T-helper 2 cell (primary cell): ENCODE measurements around the gene CCR9.

Experiments
- DNase-seq, 5 experiments: peaks; one replicate each; pipeline versions ENCODE4 v3.0.0 to v3.0.0-alpha.2; 2012 to 2022

The CCR9 gene

DNA sequence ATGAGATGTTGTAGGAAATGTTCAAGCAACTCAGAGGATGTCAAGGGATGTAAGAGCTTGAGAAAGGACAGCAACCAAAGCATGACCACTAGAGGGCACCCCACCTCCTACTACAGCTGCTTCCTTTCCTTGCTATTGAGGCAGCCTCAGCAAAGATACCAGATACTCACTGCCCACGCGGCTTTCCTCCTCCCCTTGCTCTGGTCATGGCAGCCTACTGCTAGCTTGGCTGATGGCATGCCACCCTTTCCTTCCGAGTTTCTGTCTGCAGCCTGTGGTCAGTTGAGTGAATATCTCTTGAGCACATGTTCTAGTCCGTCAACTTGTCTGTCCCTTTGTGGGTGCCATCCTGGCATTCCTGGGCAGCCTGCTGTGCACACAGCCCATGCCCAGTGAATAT, 52.5 kb downstream of the CCR9 start:
- DNase-seq = peak; percentile 34 to 88 (median 71)

DNA sequence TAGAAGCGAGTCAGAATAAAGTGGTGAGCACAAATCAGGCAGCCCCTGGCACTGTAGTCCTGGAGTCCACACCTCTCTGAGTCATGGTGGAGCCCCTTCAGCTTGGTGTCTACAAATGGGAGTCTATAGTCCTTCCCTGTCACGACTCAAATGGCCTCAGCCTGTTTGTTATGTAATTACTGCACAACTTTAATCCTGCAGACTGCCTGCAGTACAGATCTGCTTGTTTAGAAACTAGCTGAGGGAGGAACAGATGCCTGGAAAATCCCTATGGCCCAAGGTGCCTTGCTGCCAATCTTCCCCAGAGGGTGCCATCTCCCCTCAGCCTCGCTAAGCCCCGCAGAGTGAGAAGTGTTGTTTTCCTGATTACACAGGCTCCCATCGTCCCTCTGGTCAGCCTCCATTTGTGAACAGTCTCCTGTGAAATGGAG, 53.0 kb downstream of the CCR9 start:
- no peak for DNase-seq

DNA sequence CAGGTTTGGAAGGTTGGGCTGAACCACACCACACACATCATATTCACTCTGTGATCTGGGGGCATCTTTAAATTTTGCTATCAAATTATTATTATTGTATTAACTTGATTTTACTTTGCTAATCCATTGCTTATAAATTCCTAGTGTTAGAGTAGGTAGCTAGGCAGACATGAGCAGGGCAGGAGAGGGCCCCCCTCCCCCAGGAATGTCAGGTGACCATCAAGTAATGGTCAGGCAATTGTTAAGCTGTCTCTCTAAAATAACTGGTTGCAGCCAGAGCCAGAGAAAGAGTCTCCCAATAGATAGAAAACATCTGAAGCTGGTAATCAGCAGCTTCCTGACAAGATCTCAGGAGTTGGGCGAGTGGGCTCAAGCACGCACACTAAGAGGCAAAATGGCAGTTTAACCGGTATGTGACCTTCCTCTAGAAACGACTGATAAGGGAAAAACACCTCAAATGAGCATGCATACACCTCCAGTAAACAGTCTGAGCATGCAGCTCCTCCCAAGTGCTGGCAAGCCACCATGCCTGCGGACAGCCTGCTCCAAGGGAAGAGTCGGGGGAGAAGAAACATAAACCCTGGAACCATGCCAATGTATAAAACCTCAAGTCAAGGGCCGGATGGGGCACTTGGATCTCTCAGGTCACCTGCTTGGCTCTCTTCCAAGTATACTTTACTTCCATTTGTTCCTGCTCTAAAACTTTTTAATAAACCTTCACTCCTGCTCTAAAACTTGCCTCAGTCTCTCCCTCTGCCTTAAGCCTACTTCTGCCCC, 53.8 kb downstream of the CCR9 start:
- DNase-seq = no peak

DNA sequence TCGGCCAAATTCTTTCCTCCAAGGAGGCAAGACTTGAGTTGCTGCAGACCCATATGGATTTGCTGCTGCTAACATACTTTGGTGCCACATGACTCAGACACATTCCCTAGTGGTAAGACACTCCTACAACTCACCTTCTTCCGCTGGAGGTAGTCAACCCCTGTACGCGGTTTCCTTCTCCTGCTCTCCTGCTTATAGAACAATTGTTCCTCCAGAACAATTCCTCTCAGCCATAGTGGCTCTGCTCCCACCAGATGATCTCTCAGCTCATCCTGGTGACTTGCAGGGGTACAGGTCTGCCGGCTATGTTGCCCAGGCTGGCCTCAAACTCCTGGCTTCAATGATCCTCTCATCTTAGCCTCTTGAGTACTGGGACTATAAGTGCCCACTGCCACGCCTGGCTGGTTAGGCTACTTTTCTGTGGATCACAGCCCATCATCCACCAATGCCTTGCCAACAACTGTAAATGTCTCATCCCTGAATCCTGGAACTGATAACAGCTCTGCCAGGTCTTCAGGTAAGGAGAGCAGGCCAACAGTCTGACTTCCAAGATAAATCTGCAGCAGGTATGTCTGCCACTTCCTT, 54.5 kb downstream of the CCR9 start:
- DNase-seq = no peak

DNA sequence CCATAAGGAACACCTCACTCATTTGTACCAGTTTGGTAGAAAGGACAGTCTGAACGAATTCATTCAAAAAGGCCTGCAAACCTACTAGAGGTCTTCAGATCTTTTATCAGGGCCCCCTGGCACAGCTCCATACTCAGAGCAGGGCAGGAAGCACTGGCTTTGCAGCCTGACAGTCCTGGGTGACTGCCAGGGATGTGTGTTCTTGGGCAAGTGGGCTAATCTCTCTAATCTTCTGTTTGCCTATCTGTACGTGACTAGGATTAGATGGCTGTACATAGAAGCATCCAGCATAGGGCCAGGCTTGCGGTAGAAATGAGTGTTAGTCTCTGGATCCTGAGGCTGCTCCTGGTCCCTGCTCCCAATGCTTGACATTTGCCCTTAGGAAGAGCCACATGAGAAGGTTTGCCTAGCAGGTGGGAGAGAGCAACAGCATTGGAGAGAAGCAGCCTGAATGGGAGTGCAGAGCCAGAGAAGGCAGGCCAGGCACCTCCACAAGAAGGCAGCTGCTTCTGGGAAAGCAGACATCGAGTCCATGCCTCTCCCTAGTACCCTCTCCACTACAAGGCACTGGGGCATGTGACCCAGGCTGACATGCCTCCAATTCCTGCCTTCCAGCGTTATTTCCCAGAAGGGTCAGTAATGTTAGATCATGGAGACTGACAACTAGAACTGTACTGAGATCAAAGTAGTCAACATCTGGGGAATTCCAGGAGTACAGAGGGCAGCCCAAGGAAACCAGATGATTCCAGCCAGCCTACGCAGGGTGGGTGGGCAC, 55.9 kb downstream of the CCR9 start:
- no peak for DNase-seq

DNA sequence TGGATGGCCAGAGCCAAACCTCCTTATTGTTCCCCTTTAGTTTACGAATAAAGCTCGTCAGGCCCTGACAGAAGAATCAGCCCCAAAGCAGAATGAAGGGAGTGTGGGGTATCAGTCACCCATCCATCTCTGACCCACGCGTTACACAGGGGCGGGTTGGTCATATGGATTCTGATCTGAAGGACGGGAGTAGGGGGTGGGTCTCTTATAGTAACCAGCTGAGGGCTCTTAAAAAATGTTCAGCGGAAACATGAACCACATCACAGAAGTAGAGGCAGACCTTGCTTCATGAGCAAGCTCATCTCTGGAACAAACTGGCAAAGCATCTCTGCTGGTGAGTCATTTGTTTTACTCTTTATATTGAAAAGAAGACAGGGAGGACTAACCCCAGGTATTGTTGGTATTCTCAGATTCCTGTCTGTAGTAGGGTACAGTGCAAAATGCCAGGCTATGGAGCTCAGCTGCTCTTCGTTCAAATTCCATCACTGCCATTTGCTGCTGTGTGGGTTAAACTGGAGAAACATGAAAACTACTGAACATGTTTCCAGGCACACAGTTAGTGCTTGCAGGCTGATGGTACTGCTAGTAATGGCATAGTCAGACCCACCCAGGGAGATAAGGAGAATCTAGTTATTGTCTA, 57.0 kb downstream of the CCR9 start, which contains the start of gene CXCR6:
TSS of gene CXCR6 (plus strand) at position 258 of the 640 bp plus-strand sequence. CDS start 3,018 bp downstream, outside the sequence.
- DNase-seq = peak in 3 of 5 experiments; percentile 25 to 82 (median 60)

DNA sequence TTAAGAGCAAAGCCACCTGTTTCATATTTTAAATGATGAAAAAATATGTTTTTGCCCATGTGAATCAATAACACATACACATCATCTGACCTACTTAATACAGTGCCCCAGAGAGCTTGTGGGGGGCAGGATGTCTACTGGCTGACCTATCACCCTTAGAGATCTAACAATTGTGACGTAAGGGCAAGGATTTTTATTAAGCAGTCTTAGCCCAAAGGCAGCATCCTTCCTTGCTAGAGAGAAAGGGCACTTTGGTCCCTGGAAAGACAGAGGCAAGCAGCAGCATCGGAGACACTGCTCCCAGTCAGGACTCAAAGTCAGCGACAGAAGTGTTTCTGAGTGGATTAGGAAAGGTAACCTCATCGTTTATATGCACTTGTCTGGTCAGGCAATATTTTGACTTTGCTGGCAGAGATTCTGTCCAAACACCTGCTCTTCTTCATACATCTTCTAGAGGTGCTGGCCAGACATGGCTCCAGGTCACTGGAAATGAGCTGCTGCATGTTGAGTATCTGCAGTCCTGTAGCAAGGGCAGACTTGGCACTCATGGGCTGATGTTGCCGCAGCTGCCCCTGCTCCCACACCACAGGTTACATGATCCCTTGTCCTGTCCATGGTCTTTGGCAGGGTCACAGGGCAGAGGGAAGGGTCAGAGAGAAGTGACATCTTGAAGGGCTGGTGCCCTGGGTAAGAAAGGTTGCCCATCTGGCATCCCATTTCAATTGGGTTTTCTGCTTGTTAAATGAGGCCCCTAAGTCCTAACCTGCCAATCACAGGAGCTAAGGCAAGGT, 58.7 kb downstream of the CCR9 start:
- DNase-seq = peak in 1 of 5 experiments; percentile 47

DNA sequence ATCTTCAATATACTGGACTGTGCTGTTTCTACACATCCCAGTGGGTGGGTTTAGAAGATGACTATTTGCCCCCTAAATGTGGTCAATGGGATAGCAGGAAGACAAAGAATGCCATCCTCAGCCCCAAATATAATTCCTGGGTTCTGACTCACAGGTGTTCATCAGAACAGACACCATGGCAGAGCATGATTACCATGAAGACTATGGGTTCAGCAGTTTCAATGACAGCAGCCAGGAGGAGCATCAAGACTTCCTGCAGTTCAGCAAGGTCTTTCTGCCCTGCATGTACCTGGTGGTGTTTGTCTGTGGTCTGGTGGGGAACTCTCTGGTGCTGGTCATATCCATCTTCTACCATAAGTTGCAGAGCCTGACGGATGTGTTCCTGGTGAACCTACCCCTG, 60.0 kb downstream of the CCR9 start:
- DNase-seq = peak in 2 of 5 experiments; percentile 28 to 44

DNA sequence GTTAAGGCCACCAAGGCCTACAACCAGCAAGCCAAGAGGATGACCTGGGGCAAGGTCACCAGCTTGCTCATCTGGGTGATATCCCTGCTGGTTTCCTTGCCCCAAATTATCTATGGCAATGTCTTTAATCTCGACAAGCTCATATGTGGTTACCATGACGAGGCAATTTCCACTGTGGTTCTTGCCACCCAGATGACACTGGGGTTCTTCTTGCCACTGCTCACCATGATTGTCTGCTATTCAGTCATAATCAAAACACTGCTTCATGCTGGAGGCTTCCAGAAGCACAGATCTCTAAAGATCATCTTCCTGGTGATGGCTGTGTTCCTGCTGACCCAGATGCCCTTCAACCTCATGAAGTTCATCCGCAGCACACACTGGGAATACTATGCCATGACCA, 60.5 kb downstream of the CCR9 start:
- DNase-seq = peak in 2 of 5 experiments; percentile 41 to 44

DNA sequence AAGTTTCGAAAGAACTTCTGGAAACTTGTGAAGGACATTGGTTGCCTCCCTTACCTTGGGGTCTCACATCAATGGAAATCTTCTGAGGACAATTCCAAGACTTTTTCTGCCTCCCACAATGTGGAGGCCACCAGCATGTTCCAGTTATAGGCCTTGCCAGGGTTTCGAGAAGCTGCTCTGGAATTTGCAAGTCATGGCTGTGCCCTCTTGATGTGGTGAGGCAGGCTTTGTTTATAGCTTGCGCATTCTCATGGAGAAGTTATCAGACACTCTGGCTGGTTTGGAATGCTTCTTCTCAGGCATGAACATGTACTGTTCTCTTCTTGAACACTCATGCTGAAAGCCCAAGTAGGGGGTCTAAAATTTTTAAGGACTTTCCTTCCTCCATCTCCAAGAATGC, 61.0 kb downstream of the CCR9 start:
- no peak for DNase-seq

DNA sequence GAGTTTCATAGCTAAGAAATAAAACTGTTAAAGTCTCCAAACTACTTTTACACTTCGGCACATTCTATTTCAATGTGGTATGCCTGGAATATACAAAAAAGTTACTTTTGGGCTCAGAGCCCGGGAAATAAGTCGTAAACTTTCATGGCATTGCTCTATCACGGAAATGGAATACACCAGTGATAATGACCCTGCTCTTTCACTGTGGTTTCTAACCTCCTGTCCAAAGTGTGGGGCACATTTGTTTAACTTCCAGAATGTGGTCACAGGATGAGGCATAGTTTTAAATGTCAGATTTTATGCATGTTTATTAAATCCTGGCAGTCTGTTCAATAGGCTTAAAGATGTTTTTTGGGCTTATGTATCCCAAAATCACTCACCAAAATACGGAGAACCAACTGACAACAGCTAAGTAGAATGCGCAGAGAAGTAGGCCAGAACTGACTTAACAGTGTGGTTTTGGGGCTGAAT, 62.0 kb downstream of the CCR9 start:
- no peak for DNase-seq

DNA sequence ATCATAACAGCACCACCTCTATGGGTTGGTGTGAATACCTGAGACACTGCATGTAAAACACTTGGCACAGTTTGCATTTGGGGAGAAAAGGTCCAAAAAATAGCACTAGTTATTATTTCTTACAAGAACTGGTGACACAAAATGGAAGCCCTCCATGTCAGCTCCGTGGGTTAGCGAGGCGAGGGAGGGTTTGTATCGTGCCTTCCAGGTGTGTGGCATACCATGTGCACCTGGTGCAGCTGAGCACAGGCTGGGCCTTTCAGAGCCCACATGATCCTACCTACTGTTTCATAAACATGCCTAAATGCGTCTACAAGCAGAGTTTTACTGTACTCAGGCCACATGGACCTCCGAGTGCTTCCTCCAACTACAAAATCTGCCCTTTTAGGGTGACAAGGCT, 62.5 kb downstream of the CCR9 start:
- DNase-seq = no peak

DNA sequence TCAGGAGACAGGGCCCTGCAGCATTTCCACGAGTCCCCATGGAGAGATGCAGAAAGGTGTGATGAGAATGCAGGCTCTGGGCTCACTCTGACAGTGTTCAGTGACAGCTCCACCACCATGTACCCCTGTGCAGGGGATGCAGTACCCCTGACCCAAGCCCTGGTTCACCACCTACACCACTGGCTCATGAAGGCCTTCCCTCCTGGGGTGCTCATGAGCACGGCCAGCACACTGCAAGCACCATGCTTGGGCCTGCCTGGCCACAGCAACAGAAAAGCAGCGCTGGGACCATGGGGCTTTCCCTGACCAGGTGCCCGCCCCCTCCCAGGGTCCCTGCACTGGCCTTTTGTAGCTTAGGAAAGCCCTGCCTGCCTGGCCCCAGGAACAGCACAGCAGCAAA, 63.1 kb downstream of the CCR9 start:
- no peak for DNase-seq

DNA sequence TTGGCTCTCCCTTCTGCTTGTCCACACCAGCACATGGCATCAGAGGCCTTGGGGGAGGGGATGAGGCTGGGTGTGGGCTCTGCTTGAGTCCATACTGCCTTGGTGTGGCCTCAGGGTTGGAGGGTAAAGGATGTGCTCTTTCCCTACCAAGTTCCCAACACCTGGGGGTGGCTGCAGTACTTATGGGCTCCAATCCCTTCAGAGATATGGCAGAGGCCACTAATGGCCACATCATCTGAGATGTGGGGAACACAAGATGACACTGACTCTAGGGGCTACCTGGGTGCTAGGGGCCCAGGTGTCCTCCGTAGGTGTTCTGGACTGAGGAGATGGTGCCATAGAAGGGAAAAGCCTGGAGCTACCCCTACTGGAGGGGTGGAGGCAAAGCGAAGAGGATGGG, 63.8 kb downstream of the CCR9 start:
- no peak for DNase-seq

DNA sequence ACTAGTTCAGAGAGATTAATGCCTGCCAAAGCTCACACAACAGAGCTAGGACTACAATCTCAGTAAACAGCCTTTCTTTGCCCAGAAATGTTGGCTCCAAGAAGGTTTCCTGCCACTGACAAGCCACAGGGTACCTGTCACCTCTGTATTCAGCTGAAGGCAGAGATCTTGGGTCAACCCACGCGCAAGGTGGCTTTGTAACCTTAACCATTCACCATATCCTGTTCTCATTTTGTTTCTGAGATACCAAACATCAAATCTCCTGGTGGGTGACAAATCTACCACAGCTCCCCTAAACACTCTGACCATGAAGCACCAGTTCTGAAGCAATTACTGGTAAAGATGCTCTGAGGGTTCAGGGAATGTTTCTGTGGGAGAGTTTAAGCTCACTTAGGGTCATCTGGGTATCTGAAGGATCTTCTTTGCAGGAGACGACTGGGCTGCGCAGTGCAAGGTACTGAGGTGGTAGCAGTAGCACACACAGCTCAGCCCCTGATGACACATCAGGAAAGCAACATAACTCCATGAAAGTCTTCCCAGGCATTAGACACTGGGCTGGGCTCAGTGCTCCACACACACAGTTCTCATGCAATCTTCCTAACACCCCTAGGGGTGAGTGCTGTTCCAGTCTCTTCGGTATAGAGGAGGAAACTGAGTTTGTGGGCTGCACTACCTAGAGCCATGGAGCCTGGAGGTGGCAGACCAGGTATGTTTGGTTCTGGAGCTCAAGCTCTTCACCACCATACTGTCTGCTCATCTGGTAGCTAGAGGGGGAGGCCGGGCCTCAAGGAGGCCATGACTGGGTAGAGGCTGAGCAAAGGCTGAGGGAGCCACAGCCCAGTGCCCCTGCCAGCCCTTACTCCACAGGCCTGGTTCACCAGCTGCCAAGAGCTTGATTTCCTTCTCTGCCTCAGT, 64.6 kb downstream of the CCR9 start:
- peak in 3 of 5 experiments; percentile 20 to 86 (median 82) for DNase-seq

DNA sequence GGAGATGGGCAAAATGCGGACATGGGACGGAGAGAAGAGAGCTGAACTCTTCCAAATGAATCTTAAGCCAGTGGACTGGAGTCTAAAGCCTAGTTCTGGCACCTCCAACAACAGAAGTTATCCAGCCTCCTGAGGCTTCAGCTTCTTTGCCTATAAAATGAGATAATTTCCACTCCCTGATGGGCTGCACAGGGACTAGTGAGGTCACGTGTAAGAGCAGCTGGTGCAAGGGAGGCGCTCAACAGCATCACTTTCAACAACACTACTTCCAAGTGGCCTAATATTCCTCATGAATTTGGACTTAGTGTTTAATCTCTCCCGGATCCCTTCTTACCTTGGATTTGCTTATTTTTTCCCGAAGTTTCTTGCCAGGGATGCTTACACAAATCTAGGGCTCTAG, 65.6 kb downstream of the CCR9 start:
- no peak for DNase-seq

DNA sequence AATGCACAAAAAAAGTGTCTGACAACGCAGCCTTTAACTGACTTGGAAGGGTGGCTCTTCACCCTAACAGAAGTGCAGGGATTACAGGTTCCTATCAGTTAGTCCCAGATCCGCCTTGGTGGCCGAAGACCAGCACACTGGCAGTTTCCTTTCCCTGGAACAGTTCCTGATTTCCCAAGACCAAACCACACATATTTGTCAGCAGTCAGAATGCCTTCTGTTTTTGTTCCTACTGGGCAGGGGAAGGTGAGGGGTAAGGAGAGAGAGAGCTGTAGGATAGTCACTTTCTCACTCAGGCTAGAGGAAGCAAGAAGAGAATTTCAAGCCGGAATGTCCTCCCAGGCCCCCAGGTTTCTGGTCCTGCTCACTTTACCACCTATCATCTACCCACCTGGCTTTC, 66.1 kb downstream of the CCR9 start:
- DNase-seq = no peak
